ENCODE measurements around the gene SCN9A. TPM values are rescaled to one million over a fixed set of nuclear protein-coding genes. Genes with fewer than 3 reads are reported as not detected.
"Not testable (repeated sequence)": the region's sequence is repeated elsewhere in the genome, so short reads cannot be mapped to it uniquely, and the experiment has no call there.

The SCN9A gene
- total RNA-seq, 1 experiment from 2014 or later, result 0.95 TPM

DNA sequence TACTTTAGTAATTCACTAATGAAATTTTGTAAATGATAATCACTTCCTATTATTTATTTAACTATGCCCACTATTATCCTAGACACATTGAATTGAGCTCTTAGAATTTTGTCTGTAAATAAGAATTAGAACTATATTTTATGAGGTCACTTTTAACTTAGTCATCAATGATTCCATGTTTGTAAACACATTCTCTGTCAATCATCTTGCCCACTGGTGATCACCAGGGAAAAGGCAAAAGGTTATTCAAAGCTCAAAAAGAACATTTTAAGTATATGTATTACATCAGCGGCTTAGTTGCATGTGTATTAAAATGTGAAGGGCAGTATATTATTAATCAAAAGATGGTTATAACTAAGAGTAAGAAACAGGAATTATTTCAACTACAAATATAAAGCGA is 25.2 kb downstream of the SCN9A start:
- no peak for DNase-seq (ENCODE audit: low read depth)
- in situ Hi-C loops (cut with HindIII; ENCODE audit: low pct_unique_long_range_greater_than_20kb, low sequenced_read_pairs), result no loop called here

DNA sequence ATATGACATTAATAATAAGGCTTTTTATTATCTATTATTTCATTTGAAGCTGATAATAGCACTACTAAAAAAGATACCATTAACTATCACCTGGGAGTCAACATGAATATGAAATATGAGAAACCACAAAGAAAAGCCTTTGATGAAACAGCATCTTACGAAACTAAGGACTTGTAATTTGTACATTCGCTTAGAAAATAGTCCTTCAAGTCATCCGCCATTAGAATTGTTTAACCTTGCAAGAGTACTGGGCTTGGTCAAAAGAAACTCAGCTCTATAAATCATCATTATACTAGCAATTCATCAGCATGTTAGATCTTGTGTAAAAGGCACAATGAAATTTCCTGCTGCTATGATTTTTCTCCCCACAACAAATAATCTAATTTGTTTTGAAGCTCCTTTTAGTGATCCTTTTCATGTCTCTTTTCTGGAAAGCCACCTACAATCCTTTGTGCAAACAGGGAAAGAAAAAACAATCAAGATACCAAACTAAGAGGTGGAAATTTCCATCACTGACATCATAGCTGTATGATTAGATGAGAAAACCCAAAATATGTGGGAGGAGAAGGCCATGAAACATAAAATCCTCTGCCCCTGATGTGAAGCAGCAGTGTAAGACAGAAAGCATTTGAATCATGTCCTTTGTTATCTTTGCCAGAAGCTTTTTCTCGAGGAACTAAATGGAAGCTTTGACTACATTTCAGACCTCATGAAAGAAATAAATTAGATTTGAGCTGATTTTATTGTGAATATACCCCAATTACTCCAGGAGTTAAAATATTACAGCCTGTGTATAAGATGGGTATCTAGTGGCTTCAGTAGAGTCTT is 31.2 kb downstream of the SCN9A start:
- no peak for DNase-seq (ENCODE audit: low read depth)
- in situ Hi-C loops (cut with HindIII; ENCODE audit: low pct_unique_long_range_greater_than_20kb, low sequenced_read_pairs), result no loop called here

DNA sequence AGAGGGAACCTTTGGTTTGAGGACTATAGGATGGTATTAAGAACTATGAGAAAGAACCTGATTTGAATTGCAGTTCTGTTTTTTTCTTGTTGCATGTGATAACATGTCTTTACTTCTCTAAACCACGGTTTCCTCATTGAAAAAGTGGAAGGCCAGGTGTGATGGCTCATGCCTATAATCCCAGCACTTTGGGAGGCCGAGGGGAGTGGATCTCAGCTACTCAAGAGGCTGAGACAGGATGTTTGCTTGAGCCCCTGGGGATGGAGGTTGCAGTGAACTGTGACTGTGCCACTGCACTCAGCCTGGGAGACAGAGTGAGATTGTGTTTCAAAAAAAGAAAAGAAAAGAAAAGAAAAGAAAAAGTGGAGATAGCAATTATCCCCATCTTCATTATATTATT is 32.3 kb downstream of the SCN9A start:
- in situ Hi-C loops (cut with HindIII; ENCODE audit: low pct_unique_long_range_greater_than_20kb, low sequenced_read_pairs), result no loop called here
- no peak for DNase-seq (ENCODE audit: low read depth)

DNA sequence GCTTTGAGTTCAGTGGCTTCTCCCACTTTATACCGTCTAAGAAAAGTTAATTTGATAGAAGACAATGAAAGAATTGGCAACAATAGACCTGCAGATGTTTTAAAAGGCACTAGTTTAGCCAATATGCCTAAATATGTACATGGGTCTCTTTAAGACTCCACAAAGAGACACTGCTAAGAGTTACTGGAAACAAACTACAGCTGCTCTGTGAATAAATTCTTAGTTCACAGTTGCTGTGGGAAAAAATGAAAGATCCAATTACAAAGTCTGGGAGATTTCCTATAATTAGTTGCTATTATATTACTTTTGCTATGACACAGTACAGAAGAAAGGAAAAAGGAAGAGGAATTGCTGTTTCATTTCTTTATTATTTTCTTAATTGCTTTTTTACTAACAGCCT is 34.3 kb downstream of the SCN9A start:
- no peak for DNase-seq (ENCODE audit: low read depth)
- in situ Hi-C loops (cut with HindIII; ENCODE audit: low pct_unique_long_range_greater_than_20kb, low sequenced_read_pairs), result no loop called here

DNA sequence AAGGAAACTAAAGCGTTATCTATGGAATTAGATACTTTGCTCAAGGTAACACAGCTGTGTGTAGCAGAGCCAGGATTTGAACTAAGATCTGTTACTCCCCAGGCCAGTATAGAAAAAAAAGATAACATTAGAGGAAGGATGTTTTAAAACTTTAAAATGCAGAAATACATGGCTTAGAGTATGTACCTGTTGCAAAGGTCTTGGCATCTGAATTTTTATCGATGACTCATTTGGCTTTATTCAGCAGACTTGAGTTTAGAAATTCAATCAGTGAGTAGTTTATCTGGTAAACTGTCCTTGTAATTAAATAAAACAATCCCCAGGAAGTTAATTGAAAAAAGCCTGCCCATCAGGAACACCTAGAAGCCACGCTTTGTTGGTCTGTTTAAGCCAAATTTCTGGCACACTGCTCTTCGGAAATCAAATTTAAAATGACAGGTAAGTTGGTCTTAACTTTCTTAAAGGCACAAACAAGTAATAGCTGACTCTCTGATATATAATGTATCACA is 36.9 kb downstream of the SCN9A start:
- DNase-seq (ENCODE audit: low read depth), result no peak
- in situ Hi-C loops (cut with HindIII; ENCODE audit: low pct_unique_long_range_greater_than_20kb, low sequenced_read_pairs), result no loop called here

DNA sequence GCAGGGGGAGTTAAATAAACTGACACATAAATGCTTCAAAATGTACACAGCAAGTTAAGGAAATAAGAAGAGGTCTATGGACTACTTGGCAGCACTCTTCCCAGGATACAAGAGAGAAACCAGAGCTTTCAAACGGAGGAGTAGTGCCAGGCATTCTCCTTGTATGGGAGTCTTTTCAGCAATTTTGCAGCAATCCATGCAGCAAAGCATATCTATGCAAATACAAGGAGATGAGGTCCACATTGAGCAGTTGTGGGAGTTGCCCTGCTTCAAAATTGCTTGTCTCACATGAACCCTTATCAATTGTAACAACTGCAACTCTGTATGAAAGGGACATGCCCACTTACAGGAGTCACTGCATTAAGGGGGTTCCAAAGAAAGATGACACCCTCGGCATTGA is 37.8 kb downstream of the SCN9A start:
- no peak for DNase-seq (ENCODE audit: low read depth)
- in situ Hi-C loops (cut with HindIII; ENCODE audit: low pct_unique_long_range_greater_than_20kb, low sequenced_read_pairs), result no loop called here

DNA sequence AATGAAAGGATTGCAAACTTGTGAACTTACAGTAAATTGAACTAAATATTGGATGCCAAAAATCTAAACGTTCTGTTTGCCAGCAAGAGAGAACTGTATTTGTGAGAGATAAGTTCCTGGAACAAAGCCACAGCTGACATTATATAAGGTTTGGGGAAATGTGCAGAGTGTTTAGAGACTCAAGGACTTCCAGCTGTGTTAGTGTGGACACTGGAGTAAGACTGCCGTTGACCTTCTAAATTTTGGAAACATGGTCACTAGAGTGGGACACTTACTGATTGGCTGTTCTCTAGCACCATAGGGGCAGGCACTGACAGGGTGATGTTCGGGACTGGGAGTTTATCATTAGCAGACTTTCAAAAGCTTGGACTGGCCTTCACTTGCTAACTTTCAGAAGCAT is 40.5 kb downstream of the SCN9A start:
- in situ Hi-C loops (cut with HindIII; ENCODE audit: low pct_unique_long_range_greater_than_20kb, low sequenced_read_pairs), result no loop called here

DNA sequence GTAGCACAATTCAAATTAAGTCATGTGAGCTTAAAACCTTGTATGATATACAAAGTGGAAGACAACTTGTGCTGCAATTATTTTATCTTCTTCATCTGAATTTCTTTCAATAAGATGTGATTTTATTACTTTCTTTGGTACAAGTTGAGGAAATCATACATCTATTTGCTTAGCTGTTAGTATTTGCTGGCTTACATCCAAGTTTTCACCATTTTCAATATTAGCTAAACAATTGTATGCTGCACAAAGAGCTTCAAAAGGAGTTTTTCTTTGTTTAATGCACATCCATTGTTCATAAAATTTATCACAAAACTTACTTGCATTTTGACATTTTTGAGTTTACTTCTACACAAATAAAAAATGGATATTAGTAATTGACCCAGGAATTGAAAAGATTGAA is 40.9 kb downstream of the SCN9A start:
- no peak for DNase-seq (ENCODE audit: low read depth)
- in situ Hi-C loops (cut with HindIII; ENCODE audit: low pct_unique_long_range_greater_than_20kb, low sequenced_read_pairs), result no loop called here

More for the DNA sequence above, 40.5 kb downstream of the SCN9A start:
- DNase-seq (ENCODE audit: low read depth), result no peak

DNA sequence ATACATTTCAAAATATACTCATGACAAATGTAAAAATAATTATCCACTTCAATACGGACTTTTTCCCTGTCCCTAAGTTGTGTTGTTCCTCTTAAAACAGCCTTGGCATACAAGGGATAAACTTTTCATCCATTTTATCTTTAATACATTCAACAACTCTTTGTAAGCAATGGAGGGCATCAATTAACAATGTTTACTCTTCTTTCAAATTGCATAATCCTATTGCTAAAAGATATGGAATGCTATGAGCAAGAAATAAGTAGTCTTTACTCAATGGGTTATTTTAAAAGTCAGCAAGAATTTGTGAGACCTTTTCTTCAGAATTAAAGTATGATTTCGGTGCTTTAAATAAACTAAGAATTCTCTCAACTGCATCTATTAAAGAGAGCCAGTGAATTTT is 41.9 kb downstream of the SCN9A start:
- in situ Hi-C loops (cut with HindIII; ENCODE audit: low pct_unique_long_range_greater_than_20kb, low sequenced_read_pairs), result no loop called here
- DNase-seq (ENCODE audit: low read depth), result no peak

DNA sequence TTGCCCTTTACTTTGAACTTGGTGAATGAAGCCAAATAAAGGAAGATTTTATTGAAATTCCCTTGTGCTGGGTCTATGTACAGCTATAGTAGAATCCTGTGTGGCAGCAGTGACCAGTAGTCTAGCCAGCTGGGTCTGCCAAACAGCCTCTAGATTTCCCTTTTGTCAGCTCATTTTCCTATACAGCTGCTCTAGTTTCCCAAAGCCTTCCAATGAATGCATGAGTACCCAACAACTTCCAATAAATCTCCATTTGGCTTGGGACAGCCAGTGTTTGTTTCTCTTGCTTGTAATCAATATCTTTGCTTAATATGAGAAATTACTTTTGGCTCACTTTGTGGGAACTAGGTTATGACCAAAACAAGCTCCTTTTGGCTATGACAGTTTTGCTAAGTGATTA is 43.6 kb downstream of the SCN9A start:
- in situ Hi-C loops (cut with HindIII; ENCODE audit: low pct_unique_long_range_greater_than_20kb, low sequenced_read_pairs), result no loop called here
- DNase-seq (ENCODE audit: low read depth), result no peak

DNA sequence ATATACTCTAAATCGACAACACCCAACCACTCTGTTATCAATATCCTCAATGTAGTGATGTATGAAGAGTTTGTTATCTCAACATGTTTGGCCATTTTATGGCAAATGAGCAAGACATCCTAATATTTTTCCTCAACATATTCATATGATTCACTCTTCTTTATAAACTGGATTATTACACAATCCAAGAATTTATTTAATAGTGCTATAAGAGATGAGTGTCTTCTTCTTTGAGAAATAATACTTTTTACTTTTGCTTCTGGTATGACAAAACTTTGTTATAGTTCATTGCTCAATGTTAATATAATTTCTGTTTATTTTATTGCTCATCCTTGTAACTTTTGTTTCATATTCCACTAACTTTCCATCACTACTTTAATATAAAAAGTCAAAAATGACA is 44.3 kb downstream of the SCN9A start:
- DNase-seq (ENCODE audit: low read depth), result no peak
- in situ Hi-C loops (cut with HindIII; ENCODE audit: low pct_unique_long_range_greater_than_20kb, low sequenced_read_pairs), result no loop called here

DNA sequence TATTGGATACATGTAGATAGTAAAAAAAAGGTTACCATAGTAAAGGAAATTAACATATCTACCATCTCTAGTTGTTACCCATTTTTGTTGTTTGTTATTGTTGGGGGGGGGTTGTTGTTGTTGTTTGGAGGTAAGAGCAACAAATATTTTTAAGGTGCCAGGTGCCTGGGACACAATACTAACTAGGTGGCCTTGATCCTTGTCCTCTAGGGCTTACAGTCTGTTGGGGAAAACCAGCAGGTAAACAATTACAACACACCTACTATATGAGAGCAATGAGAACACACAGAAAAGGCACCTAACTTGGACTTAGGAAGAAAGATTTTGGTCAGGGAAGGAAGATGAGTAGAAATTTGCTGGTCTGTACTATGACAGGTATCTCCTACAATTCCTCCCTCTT is 46.3 kb downstream of the SCN9A start:
- DNase-seq (ENCODE audit: low read depth), result no peak
- in situ Hi-C loops (cut with HindIII; ENCODE audit: low pct_unique_long_range_greater_than_20kb, low sequenced_read_pairs), result no loop called here

DNA sequence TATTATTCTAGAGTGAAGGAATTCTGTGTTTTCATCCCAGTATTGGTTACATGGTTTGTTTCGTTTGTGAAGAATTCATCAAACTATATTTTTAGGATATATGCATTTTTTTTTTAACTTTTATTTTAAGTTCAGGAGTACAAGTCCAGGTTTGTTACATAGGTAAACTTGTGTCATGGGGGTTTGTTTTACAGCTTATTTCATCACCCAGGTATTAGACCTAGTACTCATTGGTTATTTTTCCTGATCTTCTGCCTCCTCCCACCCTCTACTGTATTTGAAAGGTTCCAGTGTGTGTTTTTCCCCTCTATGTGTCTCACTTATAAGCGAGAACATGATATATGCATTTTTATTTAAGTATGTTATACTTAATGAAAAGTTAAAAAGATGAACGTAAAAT is 47.6 kb downstream of the SCN9A start:
- DNase-seq (ENCODE audit: low read depth), result no peak
- in situ Hi-C loops (cut with HindIII; ENCODE audit: low pct_unique_long_range_greater_than_20kb, low sequenced_read_pairs), result no loop called here

DNA sequence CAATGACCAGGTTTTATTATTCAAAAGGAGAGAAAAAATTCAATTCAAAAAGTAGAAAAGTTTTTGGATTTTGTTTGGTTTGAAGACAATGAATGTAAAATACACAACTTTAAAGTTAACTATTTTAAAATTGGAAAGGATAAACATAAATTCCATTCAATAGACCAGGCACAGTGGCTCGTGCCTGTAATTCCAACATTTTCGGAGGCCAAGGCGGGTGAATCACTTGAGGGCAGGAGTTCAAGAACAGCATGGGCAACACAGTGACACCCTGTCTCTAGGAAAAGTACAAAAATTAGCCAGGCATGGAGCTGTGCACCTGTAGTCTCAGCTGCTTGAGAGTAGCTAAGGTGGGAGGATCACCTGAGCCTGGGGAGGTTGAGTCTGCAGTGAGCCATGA is 54.7 kb downstream of the SCN9A start:
- in situ Hi-C loops (cut with HindIII; ENCODE audit: low pct_unique_long_range_greater_than_20kb, low sequenced_read_pairs), result no loop called here
- no peak for DNase-seq (ENCODE audit: low read depth)

DNA sequence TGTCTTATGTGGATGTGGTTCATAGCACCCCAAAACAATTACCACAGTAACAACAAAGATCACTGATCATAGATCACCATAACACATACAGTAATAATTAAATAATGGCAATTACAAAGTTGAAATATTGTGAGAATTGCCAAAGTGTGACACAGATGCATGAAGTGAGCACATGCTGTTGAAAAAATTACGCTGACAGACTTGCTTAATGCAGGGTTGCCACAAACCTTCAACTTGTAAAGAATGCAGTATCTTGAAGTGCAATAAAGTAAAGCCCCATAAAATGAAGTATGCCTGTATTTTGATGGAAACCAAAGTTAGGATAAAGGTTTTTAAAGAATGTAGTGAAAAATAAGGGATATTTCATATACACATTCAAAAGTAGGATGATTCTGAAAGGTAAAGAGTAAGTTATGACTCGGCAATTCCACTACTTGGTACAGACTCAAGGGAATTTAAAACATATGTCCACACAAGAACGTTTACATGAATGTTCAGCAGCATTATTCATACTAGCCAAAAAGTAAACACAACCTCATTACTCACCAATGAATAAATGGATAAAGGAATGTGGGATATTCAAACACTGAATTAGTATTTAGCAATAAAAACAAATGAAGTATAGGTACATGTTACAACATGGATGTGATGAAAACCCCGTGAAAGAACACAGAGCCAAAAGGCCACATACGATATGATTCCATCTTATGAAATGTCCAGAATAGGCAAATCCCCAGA is 61.6 kb downstream of the SCN9A start:
- DNase-seq (ENCODE audit: low read depth), result peak; percentile 4
- in situ Hi-C loops (cut with HindIII; ENCODE audit: low pct_unique_long_range_greater_than_20kb, low sequenced_read_pairs), result no loop called here

DNA sequence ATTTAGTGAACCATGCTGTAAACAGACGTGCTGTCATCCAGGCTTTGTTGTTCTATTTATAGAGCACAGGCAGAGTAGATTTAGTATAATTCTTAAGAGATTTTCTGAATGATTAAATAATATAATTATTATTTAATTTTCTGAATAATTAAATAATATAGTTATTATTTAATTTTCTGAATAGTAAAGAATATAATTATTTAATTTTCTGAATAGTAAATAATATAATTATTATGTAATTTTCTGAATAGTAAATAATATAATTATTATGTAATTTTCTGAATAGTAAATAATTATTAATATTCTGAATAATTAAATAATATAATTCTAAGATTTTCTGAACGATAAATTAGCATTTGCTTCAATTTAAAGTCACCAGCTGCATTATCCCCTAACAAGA is 62.9 kb downstream of the SCN9A start:
- in situ Hi-C loops (cut with HindIII; ENCODE audit: low pct_unique_long_range_greater_than_20kb, low sequenced_read_pairs); DNase-seq (ENCODE audit: low read depth): not testable (repeated sequence)

DNA sequence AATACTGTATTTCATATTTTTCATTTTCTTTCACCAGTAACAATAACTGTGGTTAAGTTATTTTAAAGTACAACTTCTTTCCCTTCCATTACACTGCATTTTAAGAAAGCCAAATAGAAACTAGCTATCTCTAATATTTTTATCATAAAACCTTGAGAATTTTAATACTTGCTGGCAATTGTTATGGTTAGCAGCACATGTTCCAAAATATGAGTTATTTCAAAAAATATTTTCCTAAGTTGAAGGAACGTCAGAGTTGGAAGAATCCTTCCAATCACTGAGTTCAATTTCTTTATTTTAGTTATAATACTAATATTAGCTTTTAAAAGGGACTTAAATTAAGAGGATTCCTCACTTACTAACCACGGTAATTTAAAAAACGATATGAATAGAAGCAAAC is 68.4 kb downstream of the SCN9A start:
- no peak for DNase-seq (ENCODE audit: low read depth)
- in situ Hi-C loops (cut with HindIII; ENCODE audit: low pct_unique_long_range_greater_than_20kb, low sequenced_read_pairs), result no loop called here

DNA sequence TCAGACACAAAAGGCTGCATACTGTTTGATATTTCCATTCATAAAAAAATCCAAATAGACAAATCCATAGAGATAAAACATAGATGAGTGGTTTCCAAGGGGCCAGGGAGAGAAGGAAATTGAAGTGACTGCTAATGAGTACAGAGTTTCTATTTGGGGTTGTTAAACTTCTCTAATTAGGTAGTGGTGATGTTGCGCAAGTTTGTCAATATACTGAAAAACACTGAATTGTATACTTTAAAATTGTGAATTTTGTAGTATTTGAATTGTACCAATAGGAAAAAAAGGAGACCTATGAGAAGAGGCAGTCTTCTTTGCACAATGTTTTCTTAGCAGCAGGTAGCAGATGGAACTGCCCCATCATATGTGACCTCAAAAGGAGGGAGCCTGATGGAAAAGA is 71.1 kb downstream of the SCN9A start:
- DNase-seq (ENCODE audit: low read depth), result no peak
- in situ Hi-C loops (cut with HindIII; ENCODE audit: low pct_unique_long_range_greater_than_20kb, low sequenced_read_pairs), result no loop called here

DNA sequence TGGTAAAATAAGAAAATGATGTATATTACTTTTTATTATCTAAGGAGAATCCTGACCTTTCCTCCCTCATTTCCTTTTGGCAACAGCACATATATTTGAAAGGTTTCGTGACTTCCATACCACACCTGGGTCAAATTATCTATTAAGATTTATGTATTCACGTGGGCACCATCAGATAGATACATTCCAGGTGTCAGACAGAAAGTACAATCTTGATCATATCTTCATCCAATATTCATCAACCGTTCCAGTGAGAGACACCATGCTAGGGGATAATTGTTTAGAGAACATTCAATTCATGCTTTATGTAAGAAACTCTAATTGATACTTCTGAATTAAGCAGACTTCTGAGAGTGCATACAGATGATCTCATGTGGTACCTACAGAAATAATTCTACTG is 73.7 kb downstream of the SCN9A start:
- in situ Hi-C loops (cut with HindIII; ENCODE audit: low pct_unique_long_range_greater_than_20kb, low sequenced_read_pairs), result no loop called here
- no peak for DNase-seq (ENCODE audit: low read depth)

DNA sequence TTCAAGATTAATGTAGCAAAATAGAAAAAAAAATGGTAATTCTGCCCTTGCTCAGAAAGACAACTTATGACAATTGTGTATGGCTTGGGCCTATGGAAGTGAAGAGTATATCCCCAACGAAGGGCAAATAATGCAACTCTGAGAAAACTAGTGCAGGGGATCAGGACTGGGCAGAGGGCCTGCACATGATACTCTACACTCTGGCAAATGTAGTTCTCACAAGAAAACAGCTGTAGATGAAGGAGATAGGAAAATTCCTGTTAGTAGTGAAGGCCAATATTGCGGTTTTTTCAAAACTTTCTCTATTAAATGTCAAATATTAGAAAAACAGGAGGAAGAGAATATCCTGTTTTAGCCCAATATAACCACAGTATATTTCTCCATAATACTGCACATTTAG is 77.8 kb downstream of the SCN9A start:
- in situ Hi-C loops (cut with HindIII; ENCODE audit: low pct_unique_long_range_greater_than_20kb, low sequenced_read_pairs), result no loop called here
- no peak for DNase-seq (ENCODE audit: low read depth)
